NCI-H82 treated with DMSO at 0.1 percent for 48 hours (cell line): ENCODE measurements around the gene NEMF.
"Not testable (repeated sequence)": the region's sequence is repeated elsewhere in the genome, so short reads cannot be mapped to it uniquely, and the experiment has no call there.

Experiments used
- DNase-seq: peaks from one replicate; lab custom pipeline; 2025; ENCODE audit not compliant: unreplicated experiment; lab: John Stamatoyannopoulos, UW

Gene NEMF

DNA sequence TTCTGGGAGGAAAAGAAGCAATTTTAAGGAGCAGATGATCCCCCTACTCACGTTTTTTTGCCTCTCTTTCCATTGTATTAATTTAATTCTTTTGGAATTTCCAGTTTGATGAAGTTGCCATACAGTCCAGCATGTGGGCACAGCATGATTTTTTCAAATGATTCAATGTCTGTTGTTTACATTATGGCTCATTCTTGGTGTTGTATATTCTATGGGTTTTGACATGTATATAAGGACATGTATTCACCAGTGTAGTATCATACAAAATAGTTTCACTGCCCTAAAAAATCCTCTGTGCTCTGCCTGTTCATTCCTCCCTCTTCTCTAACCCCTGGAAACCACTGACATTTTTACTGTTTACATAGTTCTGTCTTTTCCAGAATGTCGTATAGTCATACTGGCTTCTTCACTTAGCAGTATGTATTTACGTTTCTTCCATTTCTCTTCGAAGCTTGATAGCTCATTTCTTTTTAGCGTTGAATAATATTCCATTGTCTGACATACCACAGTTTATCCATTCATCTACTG is 98.0 kb downstream of the NEMF start:
- DNase-seq: no peak

DNA sequence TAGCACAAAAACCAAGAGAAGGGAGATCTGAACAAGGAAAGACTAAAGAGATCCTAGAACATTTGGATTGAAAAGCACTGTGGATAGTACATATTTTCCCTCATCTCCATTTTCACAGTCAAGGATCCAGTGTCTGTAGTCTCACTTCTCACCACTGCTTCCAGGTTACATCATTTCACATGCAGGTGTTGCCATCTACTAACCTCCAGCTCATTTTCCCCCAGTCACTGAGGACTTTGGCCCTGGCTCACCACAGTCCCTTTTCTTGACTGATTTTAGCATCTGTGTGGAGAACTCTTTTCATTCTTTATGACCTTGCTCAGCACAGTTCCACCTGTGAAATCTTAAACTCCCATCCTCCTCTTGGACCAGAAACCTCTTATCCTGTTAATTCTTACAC is 106.1 kb downstream of the NEMF start:
- not testable (repeated sequence) for DNase-seq

DNA sequence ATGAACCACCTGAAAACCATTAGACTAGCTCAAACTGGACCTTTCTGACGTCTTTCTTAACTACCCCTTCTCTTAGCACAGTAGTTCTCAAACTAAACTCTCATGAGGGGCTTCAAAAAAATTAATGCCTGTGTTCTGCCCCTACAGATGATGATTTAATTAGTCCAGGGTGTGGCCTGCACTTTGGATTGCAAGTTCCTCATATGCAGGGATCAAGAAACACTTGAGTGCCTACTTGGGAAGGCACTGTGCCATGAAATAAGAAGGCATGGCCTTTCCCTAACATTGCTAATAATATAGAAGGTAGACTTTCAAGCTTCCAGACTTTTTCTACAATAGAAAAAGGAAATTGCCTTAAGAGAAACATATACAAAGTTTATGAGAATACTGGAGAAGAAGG is 107.4 kb downstream of the NEMF start:
- no peak for DNase-seq

DNA sequence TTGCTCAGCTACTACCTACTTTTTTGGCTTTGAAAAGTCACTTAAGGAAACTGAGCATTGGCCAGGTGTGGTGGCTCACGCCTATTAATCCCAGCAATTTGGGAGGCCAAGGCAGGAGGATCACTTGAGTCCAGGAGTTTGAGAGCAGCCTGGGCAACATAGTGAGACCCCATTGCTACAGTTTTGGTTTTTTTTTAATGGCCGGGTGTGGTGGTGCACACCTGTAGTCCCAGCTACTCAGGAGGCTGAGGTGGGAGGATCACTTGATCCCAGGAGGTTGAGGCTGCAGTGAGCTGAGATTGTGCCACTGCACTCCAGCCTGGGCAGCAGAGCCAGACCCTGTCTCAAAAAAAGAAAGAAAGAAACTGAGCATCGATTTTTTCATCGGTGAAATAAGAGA is 116.9 kb downstream of the NEMF start:
- DNase-seq: not testable (repeated sequence)

DNA sequence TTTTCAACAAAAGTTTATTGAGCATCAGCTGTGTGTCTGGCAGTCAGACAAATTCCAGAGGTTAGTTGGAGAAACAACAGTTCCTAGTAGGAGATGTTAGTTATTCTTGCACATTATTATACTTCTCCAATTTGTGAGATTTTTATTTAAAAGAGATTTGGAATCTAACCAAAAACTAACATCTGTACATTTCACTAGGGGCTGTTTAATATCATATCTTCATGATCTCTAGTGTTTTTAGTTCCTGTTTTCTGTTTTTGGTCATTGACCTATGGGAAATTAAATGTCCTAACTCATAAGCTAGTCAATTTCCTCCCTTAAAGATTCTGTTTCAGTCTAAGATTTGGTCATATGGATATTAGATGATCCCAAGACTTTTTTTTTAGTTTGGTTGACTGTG is 118.8 kb downstream of the NEMF start:
- no peak for DNase-seq

DNA sequence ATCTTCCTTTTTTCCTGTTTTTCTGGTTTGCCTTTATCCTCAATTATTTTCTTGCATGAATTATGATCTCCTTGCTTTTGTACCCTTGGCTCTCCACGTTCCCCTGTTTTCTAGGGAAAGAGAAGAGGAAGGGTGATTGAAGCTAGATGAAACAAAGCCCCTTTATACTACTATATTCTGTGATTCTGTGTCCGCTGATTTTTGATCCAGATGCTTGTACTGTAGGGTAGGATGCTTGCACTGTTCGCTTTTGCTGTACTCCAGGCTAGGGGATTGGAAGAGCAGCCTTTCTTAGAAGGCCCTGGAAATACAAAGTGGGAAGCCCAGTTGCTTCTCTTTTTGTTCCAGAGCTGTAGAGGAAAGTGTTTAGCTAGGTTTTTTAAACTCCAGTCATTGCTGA is 119.7 kb downstream of the NEMF start:
- no peak for DNase-seq
